Right cardiac atrium (tissue), 5 donors: ENCODE data around the gene MAP4K1. TPM values are rescaled to one million over a fixed set of nuclear protein-coding genes. Genes with fewer than 3 reads are reported as not detected.

ENCODE experiments used
- ATAC-seq, 2 donors: fragments of 200-7000 bp; cut with Tn5 transposase; one replicate each; pipeline versions ENCODE4 v1.8.0 to v1.9.1; 2020; ENCODE audit warnings: moderate library complexity in 2 of 2, mild to moderate bottlenecking in 1 of 2
- DNase-seq, 3 donors: peaks; one replicate each; pipeline ENCODE4 v3.0.0-alpha.2; 2020
- H3K27ac ChIP-seq: one replicate; pipeline ENCODE4 v1.5.1; 2013; ENCODE audit warnings: mild to moderate bottlenecking, low read length, control low read depth, moderate library complexity
- H3K27me3 ChIP-seq: one replicate; pipeline ENCODE4 v1.6.1; 2013; ENCODE audit not compliant: control insufficient read depth, insufficient read depth
- H3K4me1 ChIP-seq: one replicate; pipeline ENCODE4 v1.6.1; 2013; ENCODE audit warnings: low read length; ENCODE audit not compliant: control insufficient read depth, insufficient read depth
- H3K4me3 ChIP-seq: one replicate; pipeline ENCODE4 v1.5.1; 2013; ENCODE audit warnings: low read length, control low read depth
- H3K9me3 ChIP-seq: one replicate; pipeline ENCODE4 v1.6.1; 2013; ENCODE audit warnings: low read length; ENCODE audit not compliant: control insufficient read depth
- WGBS: extraction: QIAGEN DNeasy Blood & Tissue Kit; methylation state at CpG from one replicate; pipeline ENCODE4 v1.1.7; 2013; 5-methylcytosine and 5-hydroxymethylcytosine counted together
- intact Hi-C, 4 donors: fragments of 100-400 bp; cut with DNase I; formaldehyde crosslinking; loops; one replicate each; pipeline versions ENCODE4 v1.11.0 to v1.14.0; 2022 to 2023
- long read RNA-seq, 4 donors: library from polyadenylated mRNA; unstranded; transcript quantifications; one replicate each; pipeline ENCODE4 v2.0.0, GENCODE V29; 2020 to 2021
- polyA plus RNA-seq: library from polyadenylated mRNA; stranded (reverse); fragments of 200-250 nt; gene quantifications from one replicate; pipeline ENCODE4 v1.2.3, GENCODE V29; 2013
- total RNA-seq, 4 donors: library from RNA; stranded (reverse); fragmentation: NEBNext Ultra II Directional; extraction: Animal tissue kit (Norgen Biotek cat#: 25700); gene quantifications; one replicate each; pipeline ENCODE4 v1.2.1, GENCODE V29; 2021
- donor health status: healthy with polysubstance abuse.
- donor health status: DM: no; HTN: yes; CAD: no.
- donor health status: DM: no; HTN: no; CAD: no.
- donor health status: DM: no; HTN: yes; CAD: no; lungs with severe emphysema.
- donor health status: DM: yes; HTN: yes; CAD: no.

MAP4K1 gene
- total RNA-seq, result 1 to 10 TPM; 1.0 to 4.4 (median 3.0) TPM
- polyA plus RNA-seq, result 0.88 TPM
- long read RNA-seq, donor 1, partial matches to known transcripts, result 1 of 3 reads
- long read RNA-seq, donor 1, other reads (novel, unspliced or antisense), result 0 of 3 reads
- long read RNA-seq, donor 2, result 0 reads
- long read RNA-seq, donor 3, partial matches to known transcripts, result 1 of 4 reads
- long read RNA-seq, donor 3, other reads (novel, unspliced or antisense), result 3 of 4 reads
- long read RNA-seq, donor 4, partial matches to known transcripts, result 0 of 1 reads
- long read RNA-seq, donor 4, other reads (novel, unspliced or antisense), result 0 of 1 reads

GRCh38 chr19:38617764-38618589 is at the start of gene MAP4K1:
Gene MAP4K1, minus strand, starts transcription at chr19:38617953. Its CDS starts 58 bp downstream, at chr19:38617895.
- H3K4me3 ChIP-seq, result peak within 1 kb of the TSS; percentile 64
- ATAC-seq (peak; percentile 19 to 22), DNase-seq (peak; percentile 40 to 82 (median 79))
- no peaks in the 10 kb centered on the region for H3K27me3 ChIP-seq
- WGBS, result 35% methylated on average over 28 of the region's 28 CpGs
- H3K27ac ChIP-seq, result peak within 1 kb of the TSS; percentile 58
- intact Hi-C loops, result no loop called here
- no peaks in the 10 kb centered on the region for H3K9me3 ChIP-seq
- H3K4me1 ChIP-seq, result peaks cover 9% of the 10 kb centered on the region

- intact Hi-C loops, result no loop called here
- Histone ChIP-seq H3K4me3 (no peak overlapping the region), H3K9me3 (no peaks in the 10 kb centered on the region), H3K4me1 (peaks cover 59% of the 10 kb centered on the region), H3K27ac (peak overlapping the region; percentile 88), H3K27me3 (no peaks in the 10 kb centered on the region)
- WGBS, result 17% methylated on average over 10 of the region's 10 CpGs
- peak; percentile 51 to 73 for ATAC-seq
- DNase-seq, result peak; percentile 68 to 81 (median 74)
Measured at GRCh38 chr19:38666663-38667511, 49.1 kb upstream of the MAP4K1 start.

- H3K4me1 ChIP-seq, result peaks cover 57% of the 10 kb centered on the region
- intact Hi-C loops, result no loop called here
Measured at GRCh38 chr19:38665950-38666662, 48.4 kb upstream of the MAP4K1 start.

GRCh38 chr19:38665219-38665931 is 47.6 kb upstream of the MAP4K1 start:
- DNase-seq (no peak), ATAC-seq (no peak)
- no peaks in the 10 kb centered on the region for H3K27me3 ChIP-seq
- no peaks in the 10 kb centered on the region for H3K9me3 ChIP-seq
- no peak overlapping the region for H3K4me3 ChIP-seq
- 46% methylated on average over 13 of the region's 13 CpGs for WGBS
- H3K27ac ChIP-seq, result peak overlapping the region; percentile 88
- intact Hi-C loops, result no loop called here
- peaks cover 58% of the 10 kb centered on the region for H3K4me1 ChIP-seq

More at GRCh38 chr19:38665950-38666662, 48.4 kb upstream of the MAP4K1 start:
- H3K4me3 ChIP-seq, result no peak overlapping the region
- no peaks in the 10 kb centered on the region for H3K9me3 ChIP-seq
- ATAC-seq (peak; percentile 67 to 74), DNase-seq (peak; percentile 80 to 88 (median 86))
- H3K27ac ChIP-seq, result peak overlapping the region; percentile 88
- WGBS, result 17% methylated on average over 19 of the region's 19 CpGs
- no peaks in the 10 kb centered on the region for H3K27me3 ChIP-seq

- no peak overlapping the region for H3K4me3 ChIP-seq
- WGBS, result 24% methylated on average over 7 of the region's 7 CpGs
- intact Hi-C loops, result no loop called here
- H3K27me3 ChIP-seq, result no peaks in the 10 kb centered on the region
- ATAC-seq, result peak; percentile 23 to 29
- DNase-seq, result no peak
- H3K9me3 ChIP-seq, result no peaks in the 10 kb centered on the region
- peak overlapping the region; percentile 88 for H3K27ac ChIP-seq
- H3K4me1 ChIP-seq, result peaks cover 51% of the 10 kb centered on the region
Measured at GRCh38 chr19:38664503-38665211, 46.9 kb upstream of the MAP4K1 start.

GRCh38 chr19:38663957-38664502 is 46.3 kb upstream of the MAP4K1 start:
- H3K9me3 ChIP-seq, result no peaks in the 10 kb centered on the region
- H3K4me3 ChIP-seq, result no peak overlapping the region
- peaks cover 50% of the 10 kb centered on the region for H3K4me1 ChIP-seq
- WGBS, result 25% methylated on average over 19 of the region's 19 CpGs
- intact Hi-C loops, result no loop called here
- DNase-seq (peak; percentile 52 to 82 (median 79)), ATAC-seq (peak; percentile 23 to 60)
- peak overlapping the region; percentile 88 for H3K27ac ChIP-seq
- H3K27me3 ChIP-seq, result no peaks in the 10 kb centered on the region

GRCh38 chr19:38663156-38663651 is 45.5 kb upstream of the MAP4K1 start:
- 64% methylated on average over 22 of the region's 22 CpGs for WGBS
- intact Hi-C loops, result no loop called here
- ATAC-seq, result no peak

GRCh38 chr19:38662537-38663155 is 44.9 kb upstream of the MAP4K1 start:
- peaks cover 56% of the 10 kb centered on the region for H3K4me1 ChIP-seq
- no peak for DNase-seq
- H3K27ac ChIP-seq, result peak overlapping the region; percentile 88
- no peak overlapping the region for H3K4me3 ChIP-seq
- no peak for ATAC-seq
- H3K27me3 ChIP-seq, result no peaks in the 10 kb centered on the region
- 59% methylated on average over 7 of the region's 7 CpGs for WGBS
- intact Hi-C loops, result no loop called here
- H3K9me3 ChIP-seq, result no peaks in the 10 kb centered on the region

More at GRCh38 chr19:38663156-38663651, 45.5 kb upstream of the MAP4K1 start:
- H3K27me3 ChIP-seq, result no peaks in the 10 kb centered on the region
- peaks cover 55% of the 10 kb centered on the region for H3K4me1 ChIP-seq
- DNase-seq, result peak in 1 of 3 donors; percentile 55
- H3K9me3 ChIP-seq, result no peaks in the 10 kb centered on the region
- no peak overlapping the region for H3K4me3 ChIP-seq
- H3K27ac ChIP-seq, result peak overlapping the region; percentile 88

- intact Hi-C loops, result no loop called here
- H3K27me3 ChIP-seq, result no peaks in the 10 kb centered on the region
- peaks cover 57% of the 10 kb centered on the region for H3K4me1 ChIP-seq
- no peak for DNase-seq
- H3K4me3 ChIP-seq, result no peak overlapping the region
- H3K27ac ChIP-seq, result peak overlapping the region; percentile 88
- no peaks in the 10 kb centered on the region for H3K9me3 ChIP-seq
- no peak for ATAC-seq
- 7% methylated on average over 1 of the region's 1 CpG for WGBS
Measured at GRCh38 chr19:38661996-38662395, 44.2 kb upstream of the MAP4K1 start.
